D721Med (cell line): Measurements from ENCODE around the gene ZCCHC14.

Source experiments
- DNase-seq: peaks from one replicate; pipeline ENCODE4 v3.0.0; 2011; ENCODE audit warnings: low spot score; ENCODE audit not compliant: insufficient read length
- FAIRE-seq: peaks from 2 replicates; lab custom pipeline; 2011; peaks lifted over from hg19 to GRCh38; lab: Jason Lieb, UNC
- CTCF ChIP-seq: IDR thresholded peaks from 2 replicates; pipeline ENCODE4 v1.5.1; 2012; ENCODE audit warnings: mild to moderate bottlenecking, control low read depth; ENCODE audit not compliant: insufficient read depth; ENCODE audit errors: missing control alignments

ZCCHC14 gene

GRCh38 chr16:87407511-87408112, 85.2 kb downstream of the ZCCHC14 start:
- DNase-seq (no peak), FAIRE-seq (no peak)
- TF ChIP-seq CTCF, result no peak

- TF ChIP-seq CTCF, result no peak
- DNase-seq (no peak), FAIRE-seq (no peak)
Observed at GRCh38 chr16:87406495-87407088, 86.2 kb downstream of the ZCCHC14 start.

DNA sequence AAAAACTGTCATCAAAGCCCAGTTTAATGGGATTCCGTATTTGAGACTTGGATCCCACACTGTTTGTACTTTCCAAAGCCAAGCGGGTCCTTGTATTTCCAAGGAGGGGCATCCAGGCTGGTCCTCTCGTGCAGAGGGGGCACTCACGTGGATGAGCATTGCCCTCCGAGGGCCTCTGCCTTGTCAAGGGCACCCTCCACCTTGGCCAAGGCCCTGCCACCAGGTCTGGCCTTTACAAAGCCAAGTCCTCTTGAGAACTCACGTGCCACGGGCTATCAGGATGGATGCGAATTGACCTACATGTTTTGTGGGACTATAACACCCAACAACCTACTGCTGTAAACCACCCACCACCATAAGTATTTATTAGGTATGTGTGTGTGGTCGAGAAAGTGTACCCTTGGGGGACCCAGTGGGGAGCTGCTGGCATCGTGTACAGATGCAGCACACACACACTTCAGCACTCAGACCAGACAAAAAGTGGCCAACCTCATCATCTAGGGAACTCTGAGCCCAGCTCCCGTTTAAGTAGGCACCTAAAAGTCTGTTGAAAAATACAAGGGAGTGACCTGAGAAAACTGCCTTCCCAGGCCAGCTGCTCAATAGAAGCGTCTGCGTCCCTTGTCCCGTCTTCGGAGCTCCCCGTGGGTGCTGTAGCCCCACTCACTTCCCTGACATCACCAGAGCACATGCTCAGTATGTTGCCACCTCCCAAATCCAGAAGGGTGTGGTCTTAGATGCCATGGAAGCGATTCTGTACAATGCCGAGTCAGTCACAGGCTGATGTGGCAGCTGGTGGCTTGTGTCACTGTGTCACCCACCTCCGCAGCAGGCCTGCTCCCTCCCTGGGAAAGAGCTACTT, 87.8 kb downstream of the ZCCHC14 start:
- DNase-seq (no peak), FAIRE-seq (no peak)
- no peak for TF ChIP-seq CTCF

- FAIRE-seq, result no peak
- TF ChIP-seq CTCF, result no peak
- DNase-seq, result no peak
Observed at GRCh38 chr16:87395181-87395842, 97.5 kb downstream of the ZCCHC14 start.

DNA sequence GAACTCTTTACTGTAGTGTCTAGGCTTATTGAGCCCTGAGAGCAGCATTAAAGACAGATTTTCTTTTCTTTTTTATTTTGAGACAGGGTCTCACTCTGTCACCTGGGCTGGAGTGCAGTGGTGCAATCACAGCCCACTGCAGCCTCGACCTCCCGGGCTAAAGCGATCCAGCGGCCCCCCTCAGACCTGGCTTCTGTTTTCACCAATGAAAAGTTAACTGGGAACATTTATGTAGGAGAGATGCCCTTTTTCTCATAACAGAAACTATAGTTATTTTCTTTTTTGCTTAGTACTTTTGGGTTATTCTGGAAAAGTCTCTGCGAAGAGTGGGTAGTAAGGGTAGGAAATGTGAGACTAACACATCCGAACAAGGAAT, 99.2 kb downstream of the ZCCHC14 start:
- DNase-seq (no peak), FAIRE-seq (no peak)
- no peak for TF ChIP-seq CTCF

DNA sequence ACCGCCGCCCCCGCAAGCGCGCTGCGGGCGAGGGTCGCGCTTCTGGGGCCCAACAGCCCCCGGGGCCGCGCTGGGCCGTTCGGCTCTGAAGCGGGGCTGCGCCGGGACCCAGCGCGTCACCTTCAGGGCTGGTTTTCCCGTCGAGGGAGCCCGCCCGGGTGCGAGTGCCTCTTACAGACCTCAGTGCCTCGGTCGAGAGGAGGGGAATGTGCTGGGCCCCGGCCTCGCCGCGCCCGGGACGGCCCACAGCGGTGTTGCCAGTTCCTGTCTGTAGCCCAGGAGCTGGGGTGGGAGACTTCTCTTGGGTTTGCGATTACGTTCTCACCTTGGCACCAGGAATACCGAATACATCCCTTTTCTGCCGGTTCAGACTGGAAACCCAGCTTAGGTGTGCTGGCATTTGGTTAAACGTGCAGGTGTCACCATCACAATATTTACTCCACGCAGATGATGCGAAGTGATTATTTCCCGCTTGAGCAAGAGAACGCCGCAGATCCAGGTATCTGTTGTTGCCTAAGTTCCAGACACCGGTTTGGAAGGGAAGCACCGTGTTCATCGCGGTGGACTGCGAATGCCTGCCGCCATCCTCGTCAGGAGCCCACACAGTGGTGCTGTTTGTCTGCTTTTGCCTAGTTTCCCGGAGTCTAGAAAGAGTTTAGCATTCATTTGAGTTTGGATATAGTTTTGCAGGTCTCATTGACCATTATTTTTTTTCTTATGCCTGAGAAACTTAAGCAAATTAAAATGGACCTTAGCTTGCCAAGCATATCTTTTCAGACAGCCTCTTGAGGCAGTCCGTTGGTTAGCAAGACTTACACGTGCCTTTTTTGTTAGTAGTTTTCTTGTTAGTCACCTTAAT, 99.8 kb downstream of the ZCCHC14 start:
- FAIRE-seq (no peak), DNase-seq (no peak)
- peak; percentile 43 for TF ChIP-seq CTCF
